Measurements from ENCODE around the gene FAM3A.

GRCh38 chrX:154534526-154535322, 18.7 kb upstream of the FAM3A start:
- no peak for TF ChIP-seq PBX3 (IDR thresholded peaks at IDR 0.05)
- TF ChIP-seq TAF1 (IDR thresholded peaks at IDR 0.05; ENCODE audit: borderline replicate concordance, low read depth, low read length) = no peak

All from SK-N-SH (cell line).